GM19240 (cell line): ENCODE data around the gene CDKAL1.

Experiments
- DNase-seq: peaks from one replicate; pipeline ENCODE4 v3.0.0; 2011; ENCODE audit warnings: low spot score; ENCODE audit not compliant: insufficient read length

CDKAL1 gene

DNA sequence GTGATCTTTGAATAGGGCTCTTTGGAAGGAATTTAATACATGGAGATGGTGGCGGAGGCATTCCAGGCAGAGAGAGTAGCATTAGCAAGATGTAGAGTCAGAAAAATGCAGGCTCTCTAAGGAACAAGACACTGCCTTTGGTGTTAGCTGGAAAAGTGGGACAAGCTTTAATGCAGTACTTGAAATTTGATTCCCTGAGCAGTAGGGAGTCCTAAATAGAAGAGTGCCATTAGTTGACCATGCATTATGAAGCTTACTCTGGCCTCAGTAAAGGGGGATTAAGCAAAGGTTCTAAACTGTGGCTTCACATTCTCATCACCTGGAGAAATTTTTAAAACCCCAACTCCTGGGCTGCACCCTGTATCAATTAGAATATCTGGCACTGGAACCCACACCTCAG is 564.5 kb downstream of the CDKAL1 start:
- DNase-seq, result no peak

- DNase-seq, result no peak
Measured at GRCh38 chr6:21099338-21100314, 565.4 kb downstream of the CDKAL1 start.

DNA sequence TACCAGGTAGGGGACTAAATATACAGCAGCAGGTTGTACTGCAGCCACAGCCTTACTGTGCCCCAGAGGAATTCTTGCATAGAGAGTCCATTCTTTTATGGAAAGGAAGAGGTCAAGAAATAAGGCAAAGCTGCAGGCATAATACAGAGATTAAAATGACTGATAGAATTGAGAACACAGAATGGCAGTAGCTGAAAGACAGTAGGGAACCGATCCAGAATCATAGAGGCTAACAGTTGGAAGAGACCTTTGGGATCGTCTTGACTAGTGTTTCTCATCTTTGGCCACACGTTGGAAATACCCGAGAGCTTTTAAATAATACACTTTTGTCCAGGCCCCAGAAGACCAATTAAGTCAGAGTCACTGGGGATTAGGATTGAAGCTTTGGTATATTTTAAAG is 566.7 kb downstream of the CDKAL1 start:
- DNase-seq, result no peak

- DNase-seq, result no peak
Measured at GRCh38 chr6:21101694-21102093, 567.4 kb downstream of the CDKAL1 start.

DNA sequence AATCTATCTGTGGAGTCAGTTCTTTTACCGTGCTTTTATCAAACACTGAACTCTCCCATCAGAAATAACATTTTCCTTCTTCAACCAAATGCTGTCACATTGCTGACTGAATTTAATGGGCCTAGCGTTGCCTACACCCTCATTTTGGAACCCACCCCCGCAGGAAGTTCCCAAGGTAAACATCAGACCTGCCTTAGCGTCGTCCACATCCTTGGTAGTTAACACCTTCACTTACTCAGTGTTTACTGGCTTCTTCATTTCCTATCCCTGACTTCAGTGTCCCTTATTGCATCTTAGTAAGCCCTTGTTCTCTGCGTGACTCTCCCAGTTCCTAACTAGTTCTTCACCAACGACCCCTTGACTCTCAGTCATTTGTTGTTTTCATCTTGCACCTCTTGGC is 567.9 kb downstream of the CDKAL1 start:
- DNase-seq, result no peak

DNA sequence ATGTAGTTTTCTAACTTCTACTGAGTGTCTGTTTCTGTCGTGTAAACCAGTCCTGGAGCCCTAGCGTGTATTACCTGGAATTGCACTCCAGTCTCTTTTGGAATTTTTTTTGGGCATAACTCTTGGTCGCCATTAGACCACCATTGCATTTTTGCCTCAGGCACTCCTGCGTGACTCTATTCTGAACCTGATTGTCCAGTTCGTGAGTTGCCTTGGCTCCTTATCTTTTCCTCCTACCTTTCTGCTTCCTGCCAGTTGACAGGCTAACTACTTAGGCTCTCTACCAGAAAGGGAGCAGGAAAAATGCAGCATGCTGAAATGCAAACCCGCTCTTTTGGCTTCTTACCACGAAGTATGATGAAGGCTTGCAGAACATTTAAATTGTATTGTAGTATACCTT is 568.4 kb downstream of the CDKAL1 start:
- no peak for DNase-seq

GRCh38 chr6:21103626-21104224 is 569.5 kb downstream of the CDKAL1 start:
- DNase-seq, result no peak

DNA sequence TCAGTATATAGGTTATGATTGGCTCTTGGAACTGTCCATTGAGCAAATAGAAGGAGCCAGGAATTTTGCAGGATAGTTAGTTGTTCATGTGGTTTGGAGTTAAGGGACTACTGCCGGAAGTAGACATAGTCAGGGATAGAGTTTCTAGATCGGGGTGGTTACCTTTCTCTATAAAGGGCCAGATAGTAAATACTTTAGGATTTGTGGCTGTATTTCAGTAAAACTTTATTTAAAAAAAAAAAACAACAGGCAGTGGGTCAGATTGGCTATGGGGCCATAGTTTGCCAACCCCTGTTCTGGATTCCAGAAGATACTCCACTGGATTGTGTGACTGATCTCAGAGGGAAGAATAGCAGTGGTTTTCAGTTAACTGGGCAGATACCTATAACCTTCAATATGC is 570.0 kb downstream of the CDKAL1 start:
- DNase-seq, result no peak

GRCh38 chr6:21107796-21108195 is 573.5 kb downstream of the CDKAL1 start:
- no peak for DNase-seq

GRCh38 chr6:21109391-21110178 is 575.3 kb downstream of the CDKAL1 start:
- DNase-seq, result no peak

DNA sequence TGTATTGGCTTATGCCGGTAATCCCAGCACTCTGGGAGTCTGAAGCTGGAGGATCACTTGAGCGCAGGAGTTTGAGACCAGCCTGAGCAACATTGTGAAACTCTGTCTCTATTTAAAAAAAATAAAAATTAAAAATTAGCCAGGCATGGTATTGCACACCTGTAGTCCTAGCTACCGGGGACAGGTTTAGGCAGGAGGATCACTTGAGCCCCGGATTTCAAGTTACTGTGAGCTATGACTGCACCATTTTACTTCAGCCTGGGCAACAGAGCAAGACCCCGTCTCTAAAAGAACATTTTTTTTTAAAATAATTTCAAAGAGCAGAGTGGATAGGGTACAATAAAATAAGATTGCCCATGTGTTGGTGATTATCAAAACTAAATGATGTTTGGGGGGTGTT is 576.4 kb downstream of the CDKAL1 start:
- DNase-seq, result no peak

GRCh38 chr6:21111093-21111725 is 577.0 kb downstream of the CDKAL1 start:
- no peak for DNase-seq

- no peak for DNase-seq
Measured at GRCh38 chr6:21115111-21115510, 580.9 kb downstream of the CDKAL1 start.

DNA sequence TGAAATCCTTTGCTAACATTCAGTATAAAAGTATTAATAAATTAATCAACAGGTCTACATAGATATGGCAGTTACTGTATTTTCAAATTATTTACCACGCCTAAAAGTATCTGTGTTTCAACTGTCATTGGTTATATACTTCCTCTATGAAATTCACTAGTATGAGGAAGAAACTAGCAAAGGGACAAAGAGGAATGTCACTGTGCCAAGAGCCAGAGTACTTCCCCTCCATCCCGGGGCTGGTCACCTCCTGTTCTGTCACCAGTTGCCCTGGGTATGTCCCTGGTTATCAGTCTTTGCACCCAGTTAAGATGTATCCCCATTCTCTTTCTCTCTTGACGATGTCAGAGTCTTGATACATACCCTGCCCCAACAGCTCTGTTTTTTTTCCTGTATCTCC is 582.5 kb downstream of the CDKAL1 start:
- no peak for DNase-seq

DNA sequence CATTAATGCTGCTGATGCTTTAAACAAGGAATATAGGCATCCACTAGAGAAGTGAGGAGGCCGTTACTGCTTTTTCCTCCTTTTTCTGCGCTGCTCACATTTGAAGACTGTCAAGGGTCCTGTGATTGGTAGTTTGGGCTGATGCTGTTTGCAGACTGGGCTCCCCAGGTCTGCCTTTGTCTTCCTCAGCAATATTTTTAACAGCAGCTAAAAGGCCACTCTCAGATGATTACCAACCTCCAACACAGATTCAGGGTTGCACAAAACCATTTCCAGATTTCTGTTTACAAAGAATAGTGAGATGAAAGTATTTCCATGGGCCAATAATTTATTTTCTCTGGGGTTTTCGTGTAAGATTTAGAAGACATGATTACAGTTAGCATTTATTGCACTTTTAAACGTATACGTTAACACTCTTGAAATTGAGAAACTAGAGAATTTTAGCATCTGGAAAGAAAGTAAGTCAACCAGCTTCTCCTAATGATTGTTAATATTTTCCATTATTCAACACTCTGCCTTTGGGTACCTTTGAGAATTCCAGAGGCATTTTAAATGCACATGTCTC is 584.0 kb downstream of the CDKAL1 start:
- DNase-seq, result no peak

DNA sequence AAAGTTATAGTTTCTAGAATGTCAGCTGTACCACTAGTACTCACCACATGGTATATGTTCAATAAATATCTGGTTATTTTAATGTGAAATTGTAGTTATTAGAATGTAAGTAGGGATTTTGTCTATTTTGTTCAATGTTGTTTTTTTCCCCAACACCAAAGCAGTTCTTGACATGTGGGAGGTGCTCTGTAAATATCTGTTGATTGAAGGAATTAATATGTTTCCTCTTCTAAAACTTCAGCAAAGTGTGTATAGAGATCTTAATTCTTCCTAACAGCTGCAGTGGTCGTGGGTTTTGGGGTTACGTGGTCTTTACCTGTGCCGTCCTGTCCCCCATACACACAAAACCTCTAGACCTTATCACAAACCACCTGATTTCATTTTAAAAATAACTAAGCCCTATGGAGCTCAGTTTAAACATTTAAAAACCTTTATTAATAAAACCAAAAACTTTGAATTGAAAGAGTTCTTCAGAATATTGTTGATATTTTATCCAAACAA is 587.4 kb downstream of the CDKAL1 start:
- DNase-seq, result no peak

DNA sequence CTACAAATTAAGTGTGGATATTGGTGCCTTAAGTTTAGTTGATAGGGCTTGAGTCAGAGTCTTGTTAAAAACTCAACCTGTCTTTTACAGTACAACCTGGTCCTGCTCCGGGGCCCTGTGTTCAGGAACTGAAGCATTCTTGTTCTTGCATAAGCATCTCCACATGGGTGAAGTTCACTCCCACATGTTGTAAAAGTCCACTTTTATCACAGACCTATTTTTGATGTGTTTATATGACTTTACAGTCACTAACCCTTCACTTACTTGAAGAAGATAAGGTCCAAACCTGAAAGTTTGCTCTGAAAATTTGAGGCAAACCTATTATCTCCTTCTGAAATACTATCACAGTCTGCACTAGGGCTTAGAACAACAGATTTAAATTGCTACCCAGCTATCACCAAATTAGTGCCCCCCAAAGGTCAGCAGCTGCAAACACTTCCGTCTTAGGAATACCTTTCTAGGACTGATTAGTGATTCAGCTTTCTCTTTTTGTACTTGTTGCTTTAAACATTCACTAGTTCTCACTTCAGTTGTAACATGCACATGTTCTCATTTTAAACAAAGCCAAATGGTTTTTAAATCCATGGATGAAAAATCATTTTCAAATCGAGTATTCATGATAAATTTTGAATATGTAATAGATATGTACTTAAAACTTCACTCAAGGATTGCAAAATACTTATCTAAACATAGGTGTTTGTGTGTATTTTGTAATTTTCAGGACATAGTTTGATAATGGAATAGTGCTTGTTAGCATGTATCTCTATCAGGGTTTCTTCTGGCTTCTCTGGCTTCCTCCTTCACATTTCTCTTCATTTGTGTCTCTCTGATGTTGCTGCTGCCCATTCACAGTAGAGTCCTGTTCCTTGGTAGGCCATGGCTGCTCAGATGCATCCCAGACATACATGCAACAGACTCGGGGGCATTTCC is 589.5 kb downstream of the CDKAL1 start:
- no peak for DNase-seq

DNA sequence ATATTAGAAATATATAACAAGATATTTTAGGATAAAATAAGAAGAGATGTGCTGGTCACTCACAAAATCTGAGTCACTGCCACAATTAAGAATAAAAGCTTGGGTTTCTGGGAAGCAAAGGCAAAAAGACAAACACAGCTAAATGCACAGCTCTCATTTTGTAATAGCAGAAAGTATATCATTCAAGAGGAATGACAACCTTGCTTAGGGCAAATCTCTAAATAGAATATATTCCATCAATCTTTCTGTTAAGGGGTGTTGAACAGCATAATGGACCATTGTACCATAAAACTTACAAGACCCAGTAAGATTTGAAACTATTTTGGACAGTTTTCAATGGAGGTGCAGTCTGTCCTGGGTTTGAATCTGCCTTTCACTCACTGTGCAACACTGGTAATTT is 594.3 kb downstream of the CDKAL1 start:
- no peak for DNase-seq

DNA sequence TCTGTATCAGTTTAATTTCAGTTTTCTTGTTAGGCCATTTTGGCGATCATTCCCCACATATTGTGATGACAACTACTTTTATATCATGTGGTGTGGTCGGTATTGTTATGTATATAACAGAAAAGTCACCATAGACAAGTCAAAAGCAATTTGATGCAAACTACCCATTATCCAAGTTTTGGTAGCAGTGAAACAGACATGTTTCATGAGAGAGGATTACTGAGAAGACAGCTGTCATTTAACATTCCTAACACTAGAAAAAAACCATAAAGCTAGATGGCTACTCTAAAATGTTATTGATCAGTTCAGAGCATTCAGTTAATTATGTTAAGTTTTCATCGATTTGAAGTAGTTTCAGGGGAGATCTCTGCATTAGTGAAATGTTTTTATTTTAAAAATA is 597.1 kb downstream of the CDKAL1 start:
- DNase-seq, result no peak

DNA sequence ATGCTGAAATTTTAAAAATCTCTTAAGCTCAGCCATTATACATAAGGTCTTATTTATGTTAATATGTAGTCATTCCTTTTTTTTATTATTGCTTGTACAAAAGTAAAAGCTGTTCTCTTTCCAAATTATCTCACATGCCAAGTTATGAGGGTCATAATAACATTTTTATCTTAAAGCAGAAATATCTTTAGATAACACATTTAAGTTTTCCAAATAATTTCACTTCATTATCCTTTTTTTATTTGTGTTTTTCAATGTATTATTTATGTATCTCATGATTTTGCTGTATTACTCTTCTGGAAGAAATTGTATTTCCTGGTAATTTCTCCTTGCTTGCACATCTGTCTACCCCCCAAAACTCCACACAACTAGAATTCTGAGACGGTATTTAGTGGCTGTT is 598.2 kb downstream of the CDKAL1 start:
- DNase-seq, result no peak
